ENCODE data around the gene TSTD1.

DNA sequence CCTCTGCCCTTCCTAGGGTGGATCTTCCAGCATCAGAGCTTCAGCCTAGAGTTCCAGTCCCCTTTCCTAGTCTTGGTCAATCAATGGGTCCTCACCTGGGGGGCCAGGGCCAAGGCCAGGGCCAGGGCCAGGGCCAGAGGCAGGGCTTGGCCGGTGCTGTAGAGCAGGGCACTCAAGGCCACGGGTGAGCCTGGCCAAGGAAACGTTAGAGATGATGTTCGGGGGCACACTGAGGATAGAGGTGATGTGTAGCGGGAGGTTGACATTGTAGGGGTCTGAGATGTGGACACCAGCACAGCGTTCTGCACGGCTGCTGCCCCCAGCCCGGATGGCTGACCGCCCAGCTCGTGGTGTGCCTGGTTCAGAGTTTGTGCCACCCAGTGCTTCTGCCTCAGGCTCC is 12.5 kb upstream of the TSTD1 start:
- TF ChIP-seq, protein P1, sequence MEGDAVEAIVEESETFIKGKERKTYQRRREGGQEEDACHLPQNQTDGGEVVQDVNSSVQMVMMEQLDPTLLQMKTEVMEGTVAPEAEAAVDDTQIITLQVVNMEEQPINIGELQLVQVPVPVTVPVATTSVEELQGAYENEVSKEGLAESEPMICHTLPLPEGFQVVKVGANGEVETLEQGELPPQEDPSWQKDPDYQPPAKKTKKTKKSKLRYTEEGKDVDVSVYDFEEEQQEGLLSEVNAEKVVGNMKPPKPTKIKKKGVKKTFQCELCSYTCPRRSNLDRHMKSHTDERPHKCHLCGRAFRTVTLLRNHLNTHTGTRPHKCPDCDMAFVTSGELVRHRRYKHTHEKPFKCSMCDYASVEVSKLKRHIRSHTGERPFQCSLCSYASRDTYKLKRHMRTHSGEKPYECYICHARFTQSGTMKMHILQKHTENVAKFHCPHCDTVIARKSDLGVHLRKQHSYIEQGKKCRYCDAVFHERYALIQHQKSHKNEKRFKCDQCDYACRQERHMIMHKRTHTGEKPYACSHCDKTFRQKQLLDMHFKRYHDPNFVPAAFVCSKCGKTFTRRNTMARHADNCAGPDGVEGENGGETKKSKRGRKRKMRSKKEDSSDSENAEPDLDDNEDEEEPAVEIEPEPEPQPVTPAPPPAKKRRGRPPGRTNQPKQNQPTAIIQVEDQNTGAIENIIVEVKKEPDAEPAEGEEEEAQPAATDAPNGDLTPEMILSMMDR (IDR thresholded peaks at IDR 0.05), result no peak
- TF ChIP-seq POLR2A (IDR thresholded peaks at IDR 0.05), result no peak
